ENCODE data around the gene GXYLT2.
"Not testable (repeated sequence)": the region's sequence is repeated elsewhere in the genome, so short reads cannot be mapped to it uniquely, and the experiment has no call there.

Gene GXYLT2

DNA sequence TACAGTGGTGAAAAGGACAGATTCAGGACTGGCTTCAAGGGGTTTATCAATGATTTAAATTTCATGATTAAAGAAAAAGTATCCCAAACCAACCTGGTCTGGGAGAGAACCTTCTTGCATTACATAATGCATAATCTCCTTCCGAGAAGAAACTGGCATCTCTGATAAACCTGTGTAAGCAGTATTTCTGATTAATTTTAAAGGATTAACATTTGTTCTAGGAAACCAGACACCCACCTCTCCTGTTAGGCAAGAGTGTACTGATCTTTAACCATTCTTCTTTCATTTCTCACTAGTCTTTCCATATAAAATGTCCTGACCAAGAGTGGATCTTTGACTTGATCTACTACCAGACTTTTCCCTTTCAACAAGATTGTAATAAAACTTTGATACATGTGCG lies 85.9 kb downstream of the GXYLT2 start:
- no peak for DNase-seq (ENCODE audit: low read depth)

- DNase-seq (ENCODE audit: low read depth): no peak
Observed at GRCh38 chr3:72974956-72975355, 87.1 kb downstream of the GXYLT2 start.

- DNase-seq (ENCODE audit: low read depth): no peak
Observed at GRCh38 chr3:72976281-72976741, 88.5 kb downstream of the GXYLT2 start.

DNA sequence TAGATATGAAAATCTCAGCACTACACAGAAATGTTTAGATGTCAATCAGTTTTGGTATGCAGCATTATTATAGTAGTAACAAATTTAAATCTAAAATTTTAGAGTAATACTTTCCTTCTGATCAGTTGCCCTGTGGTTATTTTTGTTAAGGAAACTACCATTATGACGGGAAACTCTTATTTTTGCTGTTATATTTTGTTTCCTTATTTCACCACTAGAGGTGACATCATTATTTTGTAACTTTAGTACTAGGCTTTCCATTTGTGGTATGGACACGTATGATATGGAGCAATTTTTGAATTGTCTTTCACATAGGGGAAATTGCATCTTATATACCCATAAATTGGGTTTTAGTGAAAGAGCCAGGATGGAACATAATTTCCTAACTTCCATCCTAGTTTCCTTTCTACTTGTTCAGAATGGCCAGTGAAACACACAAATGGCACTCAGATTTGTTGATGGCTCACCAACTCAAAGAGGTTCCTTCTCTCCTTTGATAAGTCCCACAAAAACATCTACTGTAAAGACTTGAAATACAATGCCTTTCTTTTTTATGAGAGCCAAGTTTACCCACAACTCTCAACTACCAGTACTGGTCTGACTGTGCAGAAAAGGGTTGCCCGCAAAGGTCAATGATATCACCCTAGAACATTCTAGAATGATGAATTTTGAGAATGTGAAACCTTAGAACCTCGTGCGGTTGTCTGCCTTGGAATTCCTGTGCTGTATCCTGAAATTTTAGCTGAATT lies 89.4 kb downstream of the GXYLT2 start:
- DNase-seq (ENCODE audit: low read depth): no peak

DNA sequence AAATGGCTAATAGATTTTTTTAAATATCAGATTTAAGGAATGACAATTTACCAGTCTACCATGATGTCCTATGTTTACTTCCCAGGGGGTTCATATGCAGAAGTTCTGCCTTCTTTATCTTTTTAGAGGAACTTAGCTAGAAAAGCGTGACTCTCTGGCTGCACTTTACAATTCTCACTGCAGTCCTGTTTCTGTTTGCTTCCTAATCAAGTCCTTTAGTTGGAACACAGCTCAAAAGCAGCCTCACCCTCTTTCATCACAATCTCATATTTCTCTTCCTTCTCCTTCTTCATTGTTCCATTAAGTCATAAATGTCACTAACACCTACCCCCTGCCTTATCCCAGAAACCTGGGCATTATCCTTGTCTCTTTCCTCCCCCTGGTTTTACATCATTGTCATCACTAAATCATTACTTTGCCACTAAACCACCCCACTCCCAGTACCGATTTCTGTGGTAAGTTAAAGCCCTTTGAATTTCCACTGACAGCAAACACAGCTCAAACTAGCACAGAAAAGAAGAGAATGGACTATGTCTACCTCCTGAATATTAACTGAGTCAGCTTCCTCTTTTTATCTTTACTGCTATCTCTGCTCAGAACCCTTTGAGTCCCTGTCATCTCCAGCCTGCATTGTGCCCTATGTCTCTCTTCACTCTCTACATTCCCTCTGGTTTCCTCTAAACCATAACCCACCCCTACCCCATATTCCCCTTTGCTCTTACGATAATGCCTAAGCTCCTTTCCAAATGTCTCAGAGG lies 94.9 kb downstream of the GXYLT2 start:
- no peak for DNase-seq (ENCODE audit: low read depth)

- DNase-seq (ENCODE audit: low read depth): no peak
Observed at GRCh38 chr3:72985576-72985975, 97.7 kb downstream of the GXYLT2 start.

DNA sequence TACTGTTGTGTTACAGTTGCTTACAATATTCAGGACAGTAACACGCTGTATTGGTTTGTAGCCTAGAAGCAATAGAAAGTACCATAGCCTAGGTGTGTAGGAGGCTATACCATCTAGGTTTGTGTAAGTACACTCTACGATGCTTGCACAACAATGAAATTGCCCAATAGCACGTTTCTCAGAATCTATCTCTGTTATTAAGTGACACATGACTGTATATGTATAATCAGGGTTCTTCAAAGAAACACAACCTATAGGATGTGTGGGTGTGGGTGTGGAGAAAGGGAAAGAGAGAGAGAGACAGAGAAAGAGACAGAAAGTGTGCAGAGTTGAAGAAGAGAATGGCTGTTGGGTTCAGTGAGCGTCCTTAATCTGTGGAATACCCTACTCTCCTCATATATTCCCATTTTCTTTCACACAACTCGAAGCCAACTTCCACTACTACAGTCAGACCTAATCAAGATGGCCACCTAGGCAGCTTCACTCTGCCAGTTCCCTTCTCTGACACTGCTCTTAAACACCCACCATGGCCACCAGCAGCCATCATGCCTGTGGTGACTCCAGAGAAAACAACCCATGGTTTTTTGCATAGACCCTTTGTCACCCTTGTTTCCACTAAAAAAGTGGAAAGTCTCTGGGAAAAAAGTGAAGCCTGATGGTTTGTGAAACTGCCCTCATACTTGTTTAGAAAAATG lies 103.0 kb downstream of the GXYLT2 start:
- no peak for DNase-seq (ENCODE audit: low read depth)

GRCh38 chr3:72991522-72991921 lies 103.7 kb downstream of the GXYLT2 start:
- no peak for DNase-seq (ENCODE audit: low read depth)

- no peak for DNase-seq (ENCODE audit: low read depth)
Observed at GRCh38 chr3:72993391-72993790, 105.5 kb downstream of the GXYLT2 start.

DNA sequence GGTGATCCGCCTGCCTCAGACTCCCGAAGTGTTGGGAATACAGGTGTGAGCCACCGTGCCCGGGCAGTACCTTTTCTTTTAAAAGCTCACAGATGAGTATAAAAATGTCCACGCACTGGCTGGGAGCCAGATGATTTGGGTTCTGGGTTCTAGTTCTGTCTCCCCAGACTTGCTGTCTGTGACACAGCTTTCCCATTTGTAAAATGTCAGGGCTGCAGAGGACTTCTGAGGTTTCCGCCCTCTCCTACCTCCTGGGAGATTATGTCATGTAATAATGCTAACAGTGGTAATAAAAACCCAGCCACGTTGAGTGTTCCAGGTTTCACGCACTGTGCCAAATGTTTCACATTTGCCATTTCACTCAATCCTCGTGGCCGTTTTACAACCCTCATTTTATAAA lies 107.5 kb downstream of the GXYLT2 start:
- no peak for DNase-seq (ENCODE audit: low read depth)

- no peak for DNase-seq (ENCODE audit: low read depth)
Observed at GRCh38 chr3:72996121-72996472, 108.3 kb downstream of the GXYLT2 start.

- DNase-seq (ENCODE audit: low read depth): peak; percentile 76
Observed at GRCh38 chr3:72996473-72997333, 108.9 kb downstream of the GXYLT2 start, which contains the start of gene PPP4R2. Gene PPP4R2 (plus strand): TSS chr3:72996811. CDS start chr3:72997038, 227 bp downstream.

DNA sequence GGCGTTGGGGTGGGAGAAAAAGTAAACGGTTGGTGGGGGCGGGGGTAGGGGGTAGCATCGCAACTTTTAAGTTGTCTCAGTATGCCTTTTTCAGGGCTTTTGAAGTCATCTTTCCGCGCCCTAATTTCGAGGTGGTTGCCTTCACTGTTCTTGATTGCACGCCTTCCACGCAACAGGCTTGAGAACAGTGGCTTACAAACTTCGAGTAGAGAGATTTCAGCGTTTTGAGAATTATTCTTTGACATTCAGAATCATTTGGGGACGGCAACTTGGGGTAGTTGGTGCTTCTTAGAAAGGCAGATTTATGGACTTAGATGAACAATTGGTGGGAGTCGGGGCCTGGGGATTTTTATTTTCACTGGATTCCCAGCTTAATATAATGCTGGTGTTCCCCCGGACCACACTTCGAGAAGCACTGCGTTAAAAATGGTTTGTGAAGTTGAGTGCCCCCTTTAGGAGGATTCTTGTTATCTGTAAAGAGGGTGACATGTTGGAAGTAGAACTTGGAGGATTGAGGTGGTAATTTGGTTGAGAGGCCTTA lies 109.6 kb downstream of the GXYLT2 start:
- DNase-seq (ENCODE audit: low read depth): peak; percentile 47

DNA sequence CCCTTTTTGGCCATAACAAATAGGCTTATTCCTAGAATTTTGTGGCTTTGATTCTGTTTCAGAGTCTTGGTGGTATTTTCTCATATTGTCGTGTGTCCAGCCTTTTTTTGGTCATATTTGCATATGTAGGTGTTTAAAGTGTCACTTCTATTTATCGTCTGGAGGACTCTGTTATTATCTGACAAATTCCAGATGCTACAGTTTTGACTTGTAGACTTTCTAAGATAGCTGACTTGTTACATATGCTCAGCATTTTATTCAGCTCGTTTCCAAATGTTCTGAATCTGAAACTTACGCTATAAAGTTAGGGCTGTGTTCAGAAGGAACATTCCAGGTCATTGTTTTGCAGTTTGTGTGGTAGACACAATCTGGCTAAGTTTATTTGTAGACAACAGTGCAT lies 110.6 kb downstream of the GXYLT2 start:
- no peak for DNase-seq (ENCODE audit: low read depth)

DNA sequence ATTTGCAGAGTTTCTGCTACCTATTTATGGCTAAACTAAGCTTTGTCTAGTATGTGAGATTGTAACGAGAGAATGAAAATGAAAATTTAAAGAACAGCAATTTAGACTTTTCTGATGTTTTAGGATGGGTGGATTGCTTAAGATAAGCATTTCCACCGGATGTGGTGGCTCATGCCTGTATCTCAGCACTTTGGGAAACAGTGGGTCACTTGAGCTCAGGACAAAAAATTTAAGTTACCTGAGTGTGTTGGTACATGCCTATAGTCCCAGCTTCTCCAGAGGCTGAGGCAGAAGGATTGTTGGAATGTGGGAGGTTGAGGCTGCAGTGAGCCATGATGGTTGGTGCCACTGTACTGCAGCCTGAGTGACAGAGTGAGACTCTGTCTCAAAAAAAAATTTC lies 112.1 kb downstream of the GXYLT2 start:
- DNase-seq (ENCODE audit: low read depth): no peak

GRCh38 chr3:73003050-73003449 lies 115.2 kb downstream of the GXYLT2 start:
- not testable (repeated sequence) for DNase-seq (ENCODE audit: low read depth)

- DNase-seq (ENCODE audit: low read depth): no peak
Observed at GRCh38 chr3:73004316-73004715, 116.5 kb downstream of the GXYLT2 start.

DNA sequence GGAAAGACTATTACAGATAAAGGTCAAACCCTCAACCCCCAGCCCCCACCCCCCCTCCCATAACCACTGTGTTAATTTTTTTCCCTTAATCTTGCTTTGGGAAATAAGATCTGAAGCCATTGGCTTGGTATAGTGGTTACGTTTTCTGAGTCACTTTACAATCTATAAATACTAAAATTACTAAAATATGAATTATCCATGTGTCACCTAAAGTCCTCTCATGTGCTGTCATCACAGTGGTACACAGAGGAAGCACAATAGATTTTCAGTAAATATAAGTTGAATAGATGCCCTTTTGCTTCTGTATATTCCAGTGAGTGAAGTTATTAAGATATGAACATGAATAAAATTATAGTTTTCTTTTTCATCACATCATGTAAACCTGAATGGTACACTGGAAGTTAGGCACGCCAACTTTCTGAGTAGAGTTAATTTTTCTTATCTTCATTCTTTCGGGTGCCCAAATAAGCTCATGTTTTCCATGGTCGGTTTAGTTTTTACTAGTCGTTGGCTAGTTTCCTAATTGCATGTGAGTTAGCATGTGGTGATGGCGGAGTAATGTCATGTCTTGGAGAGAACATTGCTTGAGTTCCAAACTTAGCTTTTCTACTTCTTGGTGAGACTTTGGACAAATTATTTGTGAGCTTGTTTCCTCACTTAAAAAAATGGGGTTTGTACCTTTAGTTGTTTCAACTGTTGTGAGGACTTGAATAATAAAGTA lies 120.3 kb downstream of the GXYLT2 start:
- no peak for DNase-seq (ENCODE audit: low read depth)

DNA sequence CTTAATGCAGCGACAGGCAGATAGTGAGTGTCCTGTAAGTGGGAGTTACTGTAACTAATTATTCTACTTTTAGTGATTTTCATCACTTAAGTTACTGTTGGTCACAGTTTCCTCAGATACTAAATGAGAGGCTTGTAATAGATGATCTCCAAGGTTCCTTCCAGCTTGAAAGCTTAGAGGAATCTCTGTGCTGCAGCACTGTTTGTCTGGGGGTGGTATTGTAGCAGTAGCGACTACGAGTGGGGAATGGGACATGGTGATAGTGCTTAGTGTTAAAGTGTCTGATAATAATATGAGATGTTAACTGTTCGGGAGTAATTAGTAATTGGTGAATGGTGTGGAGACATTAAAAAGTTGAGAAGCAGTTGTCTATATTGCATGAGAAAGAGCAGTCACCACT lies 121.2 kb downstream of the GXYLT2 start:
- no peak for DNase-seq (ENCODE audit: low read depth)

DNA sequence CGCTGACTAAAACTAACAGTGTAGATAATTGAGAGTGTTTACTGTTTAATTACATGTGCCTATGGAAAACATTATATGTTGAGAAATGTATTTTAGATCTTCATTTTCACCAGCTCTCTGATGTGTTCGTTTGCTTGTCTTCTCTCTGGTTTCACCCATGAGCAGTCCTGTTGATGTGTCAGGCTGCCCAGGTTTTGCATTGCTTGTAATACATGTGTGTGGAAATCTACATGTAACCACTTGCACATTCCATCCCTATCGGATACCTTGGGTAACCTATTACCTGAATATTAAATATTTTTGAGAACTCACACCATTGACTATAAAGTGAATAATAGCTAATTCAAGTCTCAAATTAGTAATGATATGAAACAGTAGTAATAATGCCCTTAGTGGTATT lies 121.9 kb downstream of the GXYLT2 start:
- DNase-seq (ENCODE audit: low read depth): no peak

- DNase-seq (ENCODE audit: low read depth): no peak
Observed at GRCh38 chr3:73010158-73010557, 122.3 kb downstream of the GXYLT2 start.
